Neural progenitor cell (in vitro differentiated cells): ENCODE results near the gene KISS1.

Experiments
- CTCF ChIP-seq: fragments of 200-600 bp; sonication (generic); IDR thresholded peaks from 2 replicates; pipeline ENCODE4 v1.5.1; 2017; ENCODE audit warnings: antibody characterized with exemption, mild to moderate bottlenecking
- EZH2phosphoT487 ChIP-seq: fragments of 200-600 bp; sonication (generic); IDR thresholded peaks from 2 replicates; pipeline ENCODE4 v1.6.1; 2017; ENCODE audit warnings: antibody characterized with exemption

GRCh38 chr1:204172404-204173029 lies 23.8 kb downstream of the KISS1 start:
- TF ChIP-seq CTCF (no peak), EZH2phosphoT487 (no peak)
